MM.1S (cell line): ENCODE measurements around the gene NRAS.

Experiments
- DNase-seq: peaks from one replicate; pipeline ENCODE4 v3.0.0-alpha.2; 2015
- H2AFZ ChIP-seq: fragments of 300-600 bp; sonication (generic); 2 replicates; pipeline ENCODE4 v1.6.0; 2016; ENCODE audit warnings: antibody characterized with exemption, low read length
- H3F3A ChIP-seq: fragments of 300-600 bp; sonication (generic); 2 replicates; pipeline ENCODE4 v1.6.1; 2016; ENCODE audit warnings: mild to moderate bottlenecking, antibody characterized with exemption, low read length, moderate library complexity, mixed read lengths; ENCODE audit not compliant: insufficient read depth
- H3K27ac ChIP-seq: fragments of 300-600 bp; sonication (generic); 2 replicates; pipeline ENCODE4 v1.5.1; 2016; ENCODE audit warnings: mild to moderate bottlenecking, low read length
- H3K27me3 ChIP-seq: fragments of 300-600 bp; sonication (generic); replicated peaks from 2 replicates; pipeline ENCODE4 v1.6.0; 2016; ENCODE audit warnings: low read length; ENCODE audit not compliant: insufficient read depth
- H3K36me3 ChIP-seq: fragments of 300-600 bp; sonication (generic); replicated peaks from 2 replicates; pipeline ENCODE4 v1.6.1; 2016; ENCODE audit warnings: mild to moderate bottlenecking, low read length, mixed read lengths; ENCODE audit not compliant: insufficient read depth
- H3K4me1 ChIP-seq: fragments of 300-600 bp; sonication (generic); 2 replicates; pipeline ENCODE4 v1.6.1; 2016; ENCODE audit warnings: low read length, mixed read lengths
- H3K4me2 ChIP-seq: fragments of 300-600 bp; sonication (generic); 2 replicates; pipeline ENCODE4 v1.6.0; 2016; ENCODE audit warnings: low read depth, low read length
- H3K4me3 ChIP-seq: fragments of 300-600 bp; sonication (generic); 2 replicates; pipeline ENCODE4 v1.5.1; 2016; ENCODE audit warnings: low read length, mixed read lengths
- H3K79me2 ChIP-seq: fragments of 300-600 bp; sonication (generic); 2 replicates; pipeline ENCODE4 v1.6.1; 2016; ENCODE audit warnings: mixed run types, low read length, mixed read lengths
- H3K9ac ChIP-seq: fragments of 300-600 bp; sonication (generic); 2 replicates; pipeline ENCODE4 v1.6.1; 2016; ENCODE audit warnings: low read length, mixed read lengths
- H3K9me2 ChIP-seq: fragments of 300-600 bp; sonication (generic); replicated peaks from 2 replicates; pipeline ENCODE4 v1.6.1; 2016; ENCODE audit warnings: mild to moderate bottlenecking, low read length, mixed read lengths; ENCODE audit not compliant: insufficient read depth
- H3K9me3 ChIP-seq: fragments of 300-600 bp; sonication (generic); replicated peaks from 2 replicates; pipeline ENCODE4 v1.6.1; 2016; ENCODE audit warnings: mild to moderate bottlenecking, low read length, mixed read lengths; ENCODE audit not compliant: insufficient read depth
- H4K20me1 ChIP-seq: fragments of 300-600 bp; sonication (generic); 2 replicates; pipeline ENCODE4 v1.6.1; 2016; ENCODE audit warnings: mild to moderate bottlenecking, low read length, moderate library complexity, mixed read lengths; ENCODE audit not compliant: insufficient read depth
- EZH2 ChIP-seq: fragments of 300-600 bp; sonication (generic); optimal IDR thresholded peaks from 2 replicates; pipeline ENCODE3; 2017; ENCODE audit warnings: low read depth, mild to moderate bottlenecking, antibody characterized with exemption, low read length, mixed read lengths
- EZH2phosphoT487 ChIP-seq: fragments of 300-600 bp; sonication (generic); IDR thresholded peaks from 2 replicates; pipeline ENCODE4 v1.6.1; 2018; ENCODE audit warnings: antibody characterized with exemption, low read length
- TF ChIP-seq, protein P1 (sequence below): fragments of 300-600 bp; sonication (generic); IDR thresholded peaks from 2 replicates; pipeline ENCODE4 v1.5.1; 2016; ENCODE audit warnings: antibody characterized with exemption, low read length, mixed read lengths

The NRAS gene

DNA sequence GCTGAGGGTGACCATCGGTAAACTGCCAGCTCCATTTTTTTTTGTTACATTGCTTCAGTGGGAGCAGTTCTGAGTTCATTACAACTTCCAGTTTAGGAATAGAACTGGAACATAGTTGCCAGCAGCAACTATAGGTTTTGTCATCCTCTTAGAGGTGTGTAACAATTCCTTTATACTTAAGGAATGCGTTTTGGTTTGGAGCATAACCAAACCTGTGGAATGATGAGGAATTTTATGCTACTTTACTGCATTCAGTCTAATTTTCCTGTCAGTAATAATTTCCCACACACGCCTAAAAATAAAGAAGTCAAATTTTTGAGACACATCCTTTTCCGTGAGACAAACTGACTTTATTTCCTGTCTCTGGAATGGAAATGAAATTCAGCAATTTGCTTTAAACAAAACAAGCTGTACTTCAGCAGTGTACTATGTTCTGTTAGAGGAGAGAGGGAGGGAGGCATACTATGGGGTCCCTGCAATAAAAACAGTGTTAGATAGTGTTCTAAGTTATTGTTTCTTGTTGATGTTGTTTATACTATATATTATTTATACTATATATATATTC, 16.5 kb downstream of the NRAS start:
- Histone ChIP-seq H3K4me2 (no peak overlapping the region), H3K4me1 (peaks cover 49% of the 10 kb centered on the region), H3K27me3 (no peaks in the 10 kb centered on the region), H3K4me3 (no peak overlapping the region), H3K9me3 (no peaks in the 10 kb centered on the region), H3F3A (peaks cover 42% of the 10 kb centered on the region), H3K9me2 (no peaks in the 10 kb centered on the region), H3K9ac (no peak overlapping the region), H3K27ac (no peak overlapping the region), H4K20me1 (no peaks in the 10 kb centered on the region), H3K79me2 (no peaks in the 10 kb centered on the region), H2AFZ (no peak overlapping the region), H3K36me3 (no peaks in the 10 kb centered on the region)
- TF ChIP-seq, protein P1, sequence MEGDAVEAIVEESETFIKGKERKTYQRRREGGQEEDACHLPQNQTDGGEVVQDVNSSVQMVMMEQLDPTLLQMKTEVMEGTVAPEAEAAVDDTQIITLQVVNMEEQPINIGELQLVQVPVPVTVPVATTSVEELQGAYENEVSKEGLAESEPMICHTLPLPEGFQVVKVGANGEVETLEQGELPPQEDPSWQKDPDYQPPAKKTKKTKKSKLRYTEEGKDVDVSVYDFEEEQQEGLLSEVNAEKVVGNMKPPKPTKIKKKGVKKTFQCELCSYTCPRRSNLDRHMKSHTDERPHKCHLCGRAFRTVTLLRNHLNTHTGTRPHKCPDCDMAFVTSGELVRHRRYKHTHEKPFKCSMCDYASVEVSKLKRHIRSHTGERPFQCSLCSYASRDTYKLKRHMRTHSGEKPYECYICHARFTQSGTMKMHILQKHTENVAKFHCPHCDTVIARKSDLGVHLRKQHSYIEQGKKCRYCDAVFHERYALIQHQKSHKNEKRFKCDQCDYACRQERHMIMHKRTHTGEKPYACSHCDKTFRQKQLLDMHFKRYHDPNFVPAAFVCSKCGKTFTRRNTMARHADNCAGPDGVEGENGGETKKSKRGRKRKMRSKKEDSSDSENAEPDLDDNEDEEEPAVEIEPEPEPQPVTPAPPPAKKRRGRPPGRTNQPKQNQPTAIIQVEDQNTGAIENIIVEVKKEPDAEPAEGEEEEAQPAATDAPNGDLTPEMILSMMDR = no peak
- TF ChIP-seq EZH2phosphoT487 = no peak
- TF ChIP-seq EZH2 = no peak
- no peak for DNase-seq

DNA sequence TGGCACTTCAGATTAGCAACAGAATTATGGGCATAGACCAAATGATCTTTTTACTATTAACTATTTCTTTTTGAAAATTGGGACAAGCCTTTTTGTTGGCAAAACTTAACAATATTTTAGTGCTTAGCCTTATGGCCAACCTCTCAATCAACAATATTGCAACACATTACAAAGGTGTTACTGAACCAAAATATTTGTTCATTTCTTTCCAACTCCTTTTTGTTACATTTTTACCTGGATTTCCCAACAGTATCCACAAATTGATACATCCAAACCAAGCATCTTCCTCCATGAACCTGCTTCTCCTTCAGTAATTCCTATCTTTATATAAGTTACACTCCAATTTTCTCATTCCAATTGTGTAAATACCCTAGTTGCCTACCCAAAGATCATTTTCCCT, 19.8 kb downstream of the NRAS start:
- Histone ChIP-seq H3K9me3 (no peaks in the 10 kb centered on the region), H3K9ac (no peak overlapping the region), H2AFZ (no peak overlapping the region), H3K27ac (peak overlapping the region; percentile 100), H3K36me3 (no peaks in the 10 kb centered on the region), H3K27me3 (no peaks in the 10 kb centered on the region), H3K4me3 (no peak overlapping the region), H3K9me2 (no peaks in the 10 kb centered on the region), H4K20me1 (no peaks in the 10 kb centered on the region), H3K79me2 (no peaks in the 10 kb centered on the region), H3K4me2 (no peak overlapping the region), H3K4me1 (peaks cover 27% of the 10 kb centered on the region), H3F3A (peaks cover 28% of the 10 kb centered on the region)
- DNase-seq = no peak
- TF ChIP-seq, protein P1 = no peak
- TF ChIP-seq EZH2 (no peak), EZH2phosphoT487 (no peak)

DNA sequence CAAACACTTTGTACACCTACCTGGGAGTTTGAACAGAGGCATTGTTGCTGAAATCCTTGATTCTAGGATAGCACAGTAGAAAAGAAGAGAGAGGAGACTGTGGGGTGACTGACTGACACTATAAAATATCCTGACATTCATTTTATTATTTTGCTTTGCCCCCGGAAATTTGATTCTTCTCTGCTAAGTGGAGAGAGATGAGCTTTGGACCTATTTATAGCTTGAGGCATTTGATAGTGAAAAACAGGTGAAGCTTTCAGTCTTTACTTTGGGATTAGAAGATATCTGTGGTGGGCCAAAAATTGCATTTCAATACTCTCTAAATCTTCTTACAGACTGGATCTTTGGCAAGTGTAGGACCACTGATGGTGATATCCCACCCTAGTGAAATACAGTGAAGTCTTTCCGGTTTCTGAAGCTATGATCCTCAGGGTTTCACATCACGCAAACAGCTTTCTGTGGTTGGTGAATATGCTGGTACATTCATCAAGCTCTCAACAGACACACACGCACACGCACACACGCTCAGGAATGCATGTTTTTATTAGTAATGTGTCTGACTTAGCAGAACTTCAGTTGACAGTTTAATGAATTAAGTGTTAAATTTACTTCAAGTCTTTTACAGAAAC, 21.0 kb downstream of the NRAS start, which contains the start of gene AMPD1:
AMPD1 (minus strand) TSS at position 117 of the 629 bp plus-strand sequence; CDS start at position 42, 75 bp downstream.
- Histone ChIP-seq H3K9ac (peak within 1 kb of the TSS; percentile 95), H3K4me1 (peaks cover 22% of the 10 kb centered on the region), H3K4me2 (peak within 1 kb of the TSS; percentile 78), H3K27ac (peak within 1 kb of the TSS; percentile 100), H4K20me1 (no peaks in the 10 kb centered on the region), H3K4me3 (peak within 1 kb of the TSS; percentile 59), H3K79me2 (no peaks in the 10 kb centered on the region), H3K36me3 (no peaks in the 10 kb centered on the region), H3K9me3 (no peaks in the 10 kb centered on the region), H3F3A (peaks cover 27% of the 10 kb centered on the region), H3K9me2 (no peaks in the 10 kb centered on the region), H2AFZ (no peak within 1 kb of the TSS), H3K27me3 (no peaks in the 10 kb centered on the region)
- DNase-seq = peak; percentile 89
- TF ChIP-seq, protein P1 = no peak
- TF ChIP-seq EZH2phosphoT487 (no peak), EZH2 (no peak)
